Measurements from ENCODE around the gene MEIS3. TPM values are rescaled to one million over a fixed set of nuclear protein-coding genes. Genes with fewer than 3 reads are reported as not detected.

MEIS3 gene
- total and polyA plus RNA-seq, 9 of the 15 experiments (the other 6 are each of a cell fraction or from before 2014, with no cell fraction given): 0.06 to 0.80 (median 0.25) TPM; not detected in 1

DNA sequence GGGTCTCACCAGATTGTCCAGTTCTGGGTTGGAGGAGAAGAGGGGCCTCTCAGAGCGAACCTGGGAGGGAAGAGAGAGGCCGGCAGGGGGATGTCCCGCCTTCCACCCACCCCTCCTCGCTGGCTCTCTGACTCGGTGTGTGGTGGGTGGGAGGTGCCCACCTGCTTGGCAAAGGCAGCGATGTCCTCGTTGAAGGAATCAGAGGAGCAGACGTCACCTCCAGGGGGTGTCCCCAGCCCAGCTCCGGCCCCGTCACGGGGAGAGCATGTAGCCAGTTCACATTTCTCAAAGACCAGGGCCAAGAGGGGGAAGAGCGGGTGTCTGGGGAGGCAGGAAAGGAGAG, 2.7 kb downstream of the MEIS3 start:
- ChIA-PET POLR2A (interaction anchor here (1.0 kb wide), 1 partner anchor 142 kb away, joined by 3 read pairs; the partner anchor contains the start of gene INAFM1), CTCF (ENCODE audit: low intra/inter-chr PET ratio) (interaction anchor here (2.1 kb wide), 1 partner anchor 120 kb away, joined by 5 read pairs; no protein-coding TSS in a partner anchor)
- ATAC-seq (no peak), FAIRE-seq (no peak), DNase-seq (ENCODE audit: extremely low read depth in 1 of 4, low spot score in 3 of 4) (no peak)
- Histone ChIP-seq H3K9me3 (replicated peaks; ENCODE audit: control insufficient read depth, insufficient read depth, low read depth, low read length) (no peaks in the 10 kb centered on the region), H3K4me1 (replicated peaks in 1 of 2; ENCODE audit: control insufficient read depth in 2 of 2, insufficient read depth in 2 of 2, low read length in 2 of 2) (peaks cover 4 to 41% of the 10 kb centered on the region in 2 experiments; a peak in 4 of 5 replicates), H3K4me2 (ENCODE audit: insufficient read depth, low read length) (no peak overlapping the region), H3K4me3 (no peak overlapping the region), H3K79me2 (ENCODE audit: control insufficient read depth, insufficient read depth, low read length) (no peaks in the 10 kb centered on the region), H4K20me1 (replicated peaks; ENCODE audit: control insufficient read depth, insufficient read depth, low read length) (0 out of 2 replicates have a peak, but pooled peaks cover 8% of the 10 kb centered on the region), H3K9ac (ENCODE audit: insufficient read depth in 1 of 2, low read depth in 2 of 2, low read length in 2 of 2) (no peak overlapping the region), H3K27me3 (ENCODE audit: control insufficient read depth in 2 of 2, insufficient read depth in 2 of 2, low read length in 2 of 2) (peaks cover 45 to 71% of the 10 kb centered on the region in 2 experiments), H3K9me1 (ENCODE audit: control insufficient read depth, insufficient read depth, low read length) (no peaks in the 10 kb centered on the region), H3K27ac (ENCODE audit: extremely low read depth, low read depth, low read length) (no peak overlapping the region), H3K36me3 (ENCODE audit: control insufficient read depth, insufficient read depth, low read length) (no peaks in the 10 kb centered on the region), H2AFZ (ENCODE audit: low read depth, low read length) (no peak overlapping the region)
- in situ Hi-C loops (cut with MboI): loop anchor here (10.0 kb wide), 1 partner anchor 262 kb away; no protein-coding TSS in a partner anchor
- TF ChIP-seq KLF6 (CRISPR knock-in tag; IDR thresholded peaks at IDR 0.05; ENCODE audit: borderline replicate concordance): no peak
- no peak for TF ChIP-seq SNRNP70 (optimal IDR thresholded peaks at IDR 0.05; ENCODE audit: low read depth, low read length)
- TF ChIP-seq ATF1 (CRISPR knock-in tag; IDR thresholded peaks at IDR 0.05): no peak
- no peak for TF ChIP-seq ATF1 (tag; IDR thresholded peaks at IDR 0.05)
- no peak for TF ChIP-seq TFAM (CRISPR knock-in tag; conservative IDR thresholded peaks at IDR 0.05)
- intact Hi-C loops (cut with micrococcal nuclease): no loop called here
- 8% methylated on average over 9 of the region's 12 CpGs for WGBS (ENCODE audit: insufficient coverage, low coverage, missing lambda C conversion rate)
- no TSS peak for BruUV-seq (replicated peaks)
